Stimulated activated naive B cell treated with anti-CD40 and anti-IgM and Interleukin-4, amounts not matched to agents 10 μg/mL and 1 μg/mL and 100 μg/mL, for 72 hours (primary cell): ENCODE data around the gene CD93.

Experiments used
- ATAC-seq, 2 donors: fragments of 150-1000 bp; cut with Tn5 transposase; replicated peaks; 2 replicates each; pipeline ENCODE4 v1.10.0; 2021; ENCODE audit warnings: moderate library complexity in 1 of 2
- DNase-seq: peaks from one replicate; pipeline ENCODE4 v3.0.0; 2021
- H3K27ac Mint-ChIP-seq: one replicate; pipeline ENCODE4 v1.8.0; 2022; ENCODE audit warnings: mild to moderate bottlenecking, mixed read lengths
- H3K27me3 Mint-ChIP-seq, 2 donors: one replicate each; pipeline ENCODE4 v1.8.0; 2022; ENCODE audit warnings: mixed read lengths in 2 of 2
- H3K36me3 Mint-ChIP-seq, 2 donors: one replicate each; pipeline ENCODE4 v1.8.0; 2022; ENCODE audit warnings: mixed read lengths in 2 of 2, mild to moderate bottlenecking in 1 of 2
- H3K4me1 Mint-ChIP-seq, 2 donors: one replicate each; pipeline ENCODE4 v1.8.0; 2022; ENCODE audit warnings: mixed read lengths in 2 of 2, mild to moderate bottlenecking in 1 of 2
- H3K4me3 Mint-ChIP-seq, 2 donors: one replicate each; pipeline ENCODE4 v1.8.0; 2022; ENCODE audit warnings: mild to moderate bottlenecking in 2 of 2, mixed read lengths in 2 of 2, moderate library complexity in 1 of 2
- H3K9me3 Mint-ChIP-seq, 2 donors: one replicate each; pipeline ENCODE4 v1.8.0; 2022; ENCODE audit warnings: mixed read lengths in 2 of 2, mild to moderate bottlenecking in 1 of 2

The CD93 gene

GRCh38 chr20:23087587-23088251 lies 1.6 kb upstream of the CD93 start:
- H3K9me3 Mint-ChIP-seq: no peaks in the 10 kb centered on the region
- H3K36me3 Mint-ChIP-seq: no peaks in the 10 kb centered on the region
- peaks cover 9 to 23% of the 10 kb centered on the region in 2 donors for H3K4me1 Mint-ChIP-seq
- H3K4me3 Mint-ChIP-seq: no peak overlapping the region
- no peak for DNase-seq
- no peak overlapping the region for H3K27ac Mint-ChIP-seq
- peak; percentile 63 to 66 for ATAC-seq
- peaks cover 8 to 21% of the 10 kb centered on the region in 2 donors for H3K27me3 Mint-ChIP-seq

GRCh38 chr20:23086931-23087411 lies 847 bp upstream of the CD93 start:
- DNase-seq (no peak), ATAC-seq (peak; percentile 38 to 58)
- Mint-ChIP-seq H3K4me1 (peaks cover 9 to 23% of the 10 kb centered on the region in 2 donors), H3K36me3 (no peaks in the 10 kb centered on the region), H3K4me3 (no peak overlapping the region), H3K27ac (no peak overlapping the region), H3K27me3 (peaks cover 8 to 21% of the 10 kb centered on the region in 2 donors), H3K9me3 (no peaks in the 10 kb centered on the region)

GRCh38 chr20:23085436-23086055 lies 578 bp downstream of the CD93 start:
- no peak overlapping the region for H3K27ac Mint-ChIP-seq
- no peak for ATAC-seq
- no peak for DNase-seq
- H3K36me3 Mint-ChIP-seq: no peaks in the 10 kb centered on the region
- no peak overlapping the region for H3K4me3 Mint-ChIP-seq
- H3K9me3 Mint-ChIP-seq: no peaks in the 10 kb centered on the region
- H3K4me1 Mint-ChIP-seq: peaks cover 9 to 23% of the 10 kb centered on the region in 2 donors
- peaks cover 8 to 21% of the 10 kb centered on the region in 2 donors for H3K27me3 Mint-ChIP-seq

- ATAC-seq: no peak
- no peak overlapping the region for H3K27ac Mint-ChIP-seq
- H3K36me3 Mint-ChIP-seq: no peaks in the 10 kb centered on the region
- peaks cover 8 to 21% of the 10 kb centered on the region in 2 donors for H3K27me3 Mint-ChIP-seq
- H3K9me3 Mint-ChIP-seq: no peaks in the 10 kb centered on the region
- no peak for DNase-seq
- H3K4me3 Mint-ChIP-seq: no peak overlapping the region
- peaks cover 9 to 23% of the 10 kb centered on the region in 2 donors for H3K4me1 Mint-ChIP-seq
Measured at GRCh38 chr20:23084845-23085365, 1.2 kb downstream of the CD93 start.

DNA sequence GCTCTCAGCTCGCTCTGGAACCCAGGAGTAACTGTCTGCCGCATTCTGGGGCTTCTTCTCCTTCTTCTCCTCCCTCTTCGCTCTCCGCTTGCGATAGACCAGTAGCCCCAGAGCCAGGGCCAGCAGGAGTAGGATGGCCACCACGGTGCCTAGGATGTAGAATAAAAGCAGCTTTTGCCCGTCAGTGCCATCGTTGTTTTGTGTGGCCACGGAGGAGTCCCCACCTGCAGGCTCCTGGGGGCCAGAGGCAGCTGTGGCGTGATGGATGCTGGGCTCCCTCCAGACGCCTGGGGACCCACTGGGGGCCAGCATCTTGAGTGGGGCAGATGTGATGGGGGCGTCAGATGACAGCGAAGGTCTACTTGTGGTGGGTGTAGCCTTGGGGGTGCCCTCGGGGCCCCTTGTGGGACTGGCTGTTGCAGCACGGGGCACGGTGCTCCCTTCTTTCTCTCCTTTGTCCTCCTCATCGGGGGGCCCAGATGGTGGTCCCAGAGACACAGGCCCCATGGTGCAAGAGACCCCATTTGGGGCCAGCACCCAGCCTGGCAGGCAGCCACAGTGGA lies 1.8 kb downstream of the CD93 start:
- ATAC-seq (no peak), DNase-seq (no peak)
- Mint-ChIP-seq H3K36me3 (no peaks in the 10 kb centered on the region), H3K4me1 (peaks cover 9 to 23% of the 10 kb centered on the region in 2 donors), H3K27ac (no peak overlapping the region), H3K27me3 (peaks cover 8 to 21% of the 10 kb centered on the region in 2 donors), H3K9me3 (no peaks in the 10 kb centered on the region), H3K4me3 (no peak overlapping the region)

DNA sequence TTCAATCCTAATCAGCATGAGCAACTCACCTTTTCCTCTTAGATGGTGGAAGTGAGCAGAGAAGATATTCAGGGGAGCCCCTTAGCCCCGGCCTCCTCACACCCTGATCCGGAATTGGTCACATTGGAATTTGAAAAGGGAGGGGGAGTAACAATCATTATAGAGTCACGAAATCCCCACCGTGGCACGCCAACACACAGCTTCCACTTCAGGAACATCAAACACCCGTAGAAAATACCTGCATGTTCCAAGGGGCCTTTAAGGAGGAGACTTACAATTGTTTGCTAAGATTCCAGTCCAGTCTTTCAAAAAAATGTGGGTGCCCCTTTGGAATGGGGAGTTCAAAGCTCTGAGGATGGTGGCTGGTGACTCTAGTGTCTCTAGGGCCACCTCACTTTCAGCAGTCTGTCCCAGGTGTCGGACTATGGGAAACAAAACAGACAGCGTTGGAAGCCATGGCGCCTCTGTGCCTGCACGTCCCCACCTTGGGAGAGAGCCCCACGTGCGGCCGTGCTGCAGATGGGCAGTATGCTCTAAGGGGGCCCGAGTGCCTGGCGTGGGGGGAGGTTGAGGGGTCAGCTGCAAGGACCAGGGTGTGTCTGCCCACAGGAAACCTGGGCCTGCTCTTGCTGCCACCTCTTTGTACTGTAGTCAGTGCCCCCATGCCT lies 2.4 kb downstream of the CD93 start:
- no peak overlapping the region for H3K4me3 Mint-ChIP-seq
- H3K27me3 Mint-ChIP-seq: peaks cover 8 to 24% of the 10 kb centered on the region in 2 donors
- H3K9me3 Mint-ChIP-seq: no peaks in the 10 kb centered on the region
- no peak for ATAC-seq
- H3K36me3 Mint-ChIP-seq: no peaks in the 10 kb centered on the region
- H3K4me1 Mint-ChIP-seq: peaks cover 9 to 23% of the 10 kb centered on the region in 2 donors
- no peak overlapping the region for H3K27ac Mint-ChIP-seq
- DNase-seq: no peak

DNA sequence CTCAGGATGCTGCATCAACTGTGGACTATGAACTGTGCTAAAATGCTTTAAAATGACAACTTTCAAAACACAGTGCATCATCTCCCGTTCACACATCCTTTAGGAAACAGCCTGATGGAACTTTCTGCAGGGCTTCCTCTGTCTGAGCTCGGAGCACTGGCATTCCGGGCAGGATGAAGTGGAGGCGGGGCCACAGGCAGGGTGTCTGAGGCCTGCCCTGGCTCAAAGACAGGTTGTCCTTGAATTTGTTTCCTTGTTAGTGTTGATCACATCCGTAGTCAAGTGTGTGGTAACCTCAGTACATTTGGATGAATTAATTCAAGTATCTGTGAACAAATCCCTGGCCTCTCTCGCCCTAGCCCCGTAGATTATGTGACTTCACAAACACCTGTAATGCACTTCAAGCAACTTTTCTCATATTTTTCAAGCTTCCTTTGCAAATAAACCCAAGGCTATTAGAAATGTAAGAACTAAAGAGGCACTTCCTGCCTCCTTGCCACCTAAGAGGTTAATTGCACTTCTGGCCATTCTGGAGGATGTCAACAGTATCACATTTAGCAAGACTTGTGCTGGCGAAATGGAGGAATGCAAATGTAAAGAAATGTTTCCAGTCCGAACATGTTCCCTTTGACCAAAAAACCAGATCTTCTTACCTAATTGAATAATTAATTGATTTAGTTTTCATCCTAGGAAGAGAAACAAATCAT lies 3.1 kb downstream of the CD93 start:
- H3K27ac Mint-ChIP-seq: no peak overlapping the region
- DNase-seq: no peak

DNA sequence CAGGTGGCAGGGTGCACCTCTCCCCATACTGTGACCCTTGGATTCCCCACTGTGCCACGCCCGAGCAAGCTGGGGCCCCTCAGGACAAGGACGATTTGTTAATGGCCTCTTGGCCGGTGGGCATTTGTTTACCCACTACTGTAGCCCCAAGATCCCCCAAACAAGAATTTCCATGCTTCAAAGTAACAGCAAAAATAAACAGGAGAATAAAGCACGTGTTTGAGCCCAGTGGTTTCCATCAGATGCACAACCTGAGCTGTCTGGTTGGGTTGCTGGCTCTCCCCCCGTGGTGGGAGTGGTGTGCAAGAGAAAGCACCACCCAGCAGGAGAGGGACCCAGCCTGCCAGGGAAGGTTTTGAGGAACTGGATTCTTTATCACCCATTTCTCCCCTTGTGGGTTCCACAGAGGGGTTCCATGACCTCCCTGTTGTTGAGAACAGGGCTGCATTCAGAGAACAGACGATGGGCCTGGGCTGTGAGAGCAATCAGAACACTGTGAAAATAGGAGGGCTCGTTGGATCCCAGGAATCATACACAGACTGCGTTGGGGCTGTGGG lies 4.8 kb downstream of the CD93 start:
- peaks cover 2 to 5% of the 10 kb centered on the region in 2 donors for H3K4me1 Mint-ChIP-seq
- H3K27me3 Mint-ChIP-seq: peaks cover 4 to 12% of the 10 kb centered on the region in 2 donors
- DNase-seq (no peak), ATAC-seq (no peak)
- no peak overlapping the region for H3K4me3 Mint-ChIP-seq
- H3K9me3 Mint-ChIP-seq: no peaks in the 10 kb centered on the region
- no peak overlapping the region for H3K27ac Mint-ChIP-seq
- H3K36me3 Mint-ChIP-seq: no peaks in the 10 kb centered on the region

More for the DNA sequence above, 3.1 kb downstream of the CD93 start:
- Mint-ChIP-seq H3K27me3 (peaks cover 5 to 26% of the 10 kb centered on the region in 2 donors), H3K9me3 (no peaks in the 10 kb centered on the region), H3K4me3 (no peak overlapping the region), H3K4me1 (peaks cover 9 to 22% of the 10 kb centered on the region in 2 donors), H3K36me3 (no peaks in the 10 kb centered on the region)
- no peak for ATAC-seq

- H3K4me3 Mint-ChIP-seq: no peak overlapping the region
- H3K27me3 Mint-ChIP-seq: peaks cover 4 to 12% of the 10 kb centered on the region in 2 donors
- DNase-seq (no peak), ATAC-seq (no peak)
- no peaks in the 10 kb centered on the region for H3K9me3 Mint-ChIP-seq
- H3K36me3 Mint-ChIP-seq: no peaks in the 10 kb centered on the region
- no peaks in the 10 kb centered on the region for H3K4me1 Mint-ChIP-seq
- no peak overlapping the region for H3K27ac Mint-ChIP-seq
Measured at GRCh38 chr20:23080521-23080920, 5.6 kb downstream of the CD93 start.

- Mint-ChIP-seq H3K4me1 (no peaks in the 10 kb centered on the region), H3K9me3 (no peaks in the 10 kb centered on the region), H3K27ac (no peak overlapping the region), H3K27me3 (peaks cover 4 to 12% of the 10 kb centered on the region in 2 donors), H3K4me3 (no peak overlapping the region), H3K36me3 (no peaks in the 10 kb centered on the region)
- ATAC-seq: no peak
- no peak for DNase-seq
Measured at GRCh38 chr20:23079926-23080325, 6.2 kb downstream of the CD93 start.

GRCh38 chr20:23079016-23079351 lies 7.1 kb downstream of the CD93 start:
- H3K36me3 Mint-ChIP-seq: no peaks in the 10 kb centered on the region
- H3K4me3 Mint-ChIP-seq: no peak overlapping the region
- no peaks in the 10 kb centered on the region for H3K4me1 Mint-ChIP-seq
- no peak for DNase-seq
- H3K27ac Mint-ChIP-seq: no peak overlapping the region
- H3K27me3 Mint-ChIP-seq: peaks cover 4 to 12% of the 10 kb centered on the region in 2 donors
- H3K9me3 Mint-ChIP-seq: no peaks in the 10 kb centered on the region
- ATAC-seq: no peak

DNA sequence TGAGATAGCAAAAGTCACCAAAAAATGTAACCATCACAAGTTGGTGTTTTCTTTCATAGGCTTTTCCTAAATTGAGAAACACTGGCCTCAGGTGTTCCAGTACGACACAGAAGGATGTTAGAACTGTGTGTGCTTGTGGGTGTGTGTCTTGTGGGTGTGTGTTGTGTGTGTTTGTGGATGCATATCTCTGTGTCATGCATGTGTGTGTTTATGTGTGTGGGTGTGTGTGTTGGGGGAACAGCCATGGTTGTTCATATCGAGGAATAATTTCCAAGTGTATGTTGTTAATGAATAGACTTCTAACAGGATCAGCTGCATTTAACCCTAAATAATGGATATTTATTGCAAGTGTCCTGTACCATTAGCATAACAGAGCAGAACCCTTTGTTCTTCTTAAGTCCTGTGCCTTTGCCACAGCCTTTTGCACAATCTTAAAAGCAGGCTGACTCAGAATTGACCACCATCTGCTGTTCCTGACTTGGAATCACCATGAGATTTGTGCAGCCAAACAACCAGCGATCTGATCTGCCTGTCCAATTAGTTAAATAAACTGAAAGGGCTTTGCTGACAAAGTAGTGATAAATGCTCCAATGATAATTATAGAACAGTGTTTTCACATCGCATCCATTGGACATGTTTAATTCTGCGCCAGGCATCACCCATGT lies 7.6 kb downstream of the CD93 start:
- no peaks in the 10 kb centered on the region for H3K36me3 Mint-ChIP-seq
- DNase-seq: no peak
- peaks cover 4 to 12% of the 10 kb centered on the region in 2 donors for H3K27me3 Mint-ChIP-seq
- no peaks in the 10 kb centered on the region for H3K9me3 Mint-ChIP-seq
- no peaks in the 10 kb centered on the region for H3K4me1 Mint-ChIP-seq
- no peak overlapping the region for H3K4me3 Mint-ChIP-seq
- H3K27ac Mint-ChIP-seq: no peak overlapping the region
- ATAC-seq: no peak

GRCh38 chr20:23077277-23077676 lies 8.8 kb downstream of the CD93 start:
- no peak for ATAC-seq
- H3K36me3 Mint-ChIP-seq: no peaks in the 10 kb centered on the region
- no peak overlapping the region for H3K4me3 Mint-ChIP-seq
- H3K27ac Mint-ChIP-seq: no peak overlapping the region
- no peaks in the 10 kb centered on the region for H3K4me1 Mint-ChIP-seq
- H3K27me3 Mint-ChIP-seq: peaks cover 4 to 12% of the 10 kb centered on the region in 2 donors
- H3K9me3 Mint-ChIP-seq: no peaks in the 10 kb centered on the region
- DNase-seq: no peak
